Measurements from ENCODE around the gene KRAS.
A peak's percentile ranks its signal among the peaks of the same experiment; 100 is the strongest.

The KRAS gene

DNA sequence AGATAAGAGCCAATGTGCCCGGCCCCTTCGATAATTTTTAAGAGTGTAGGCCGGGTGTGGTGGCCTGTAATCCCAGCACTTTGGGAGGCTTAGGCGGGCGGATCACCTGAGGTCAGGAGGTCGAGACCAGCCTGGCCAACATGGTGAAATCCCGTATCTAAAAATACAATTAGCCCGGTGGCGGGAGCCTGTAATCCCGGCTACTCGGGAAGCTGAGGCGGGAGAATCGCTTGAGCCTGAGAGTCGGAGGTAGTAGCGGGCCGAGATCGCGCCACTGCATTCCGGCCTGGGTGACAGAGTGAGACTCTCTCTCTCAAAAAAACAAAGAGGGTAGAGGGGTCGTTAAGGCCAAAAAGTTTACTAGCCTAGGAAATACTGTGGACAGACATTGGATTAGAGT is 2.6 kb downstream of the KRAS start:
- Histone ChIP-seq H2BK5ac (ENCODE audit: low read depth, low read length, poor library complexity, severe bottlenecking) (no peak overlapping the region), H4K91ac (ENCODE audit: low read length) (no peak overlapping the region), H3K4me3 (ENCODE audit: insufficient read depth in 1 of 2, low read depth in 1 of 2, low read length in 2 of 2) (no peak overlapping the region), H3K9ac (ENCODE audit: low read length) (no peak overlapping the region), H2BK120ac (ENCODE audit: low read depth, low read length) (no peak overlapping the region), H3K36me3 (ENCODE audit: control insufficient read depth in 1 of 2, insufficient read depth in 2 of 2, low read depth in 1 of 2, low read length in 2 of 2) (peaks cover 3 to 18% of the 10 kb centered on the region in 2 experiments), H3K18ac (ENCODE audit: low read depth in 1 of 2, low read length in 2 of 2) (no peak overlapping the region), H2AK5ac (ENCODE audit: low read length, severe bottlenecking) (no peak overlapping the region), H3K27me3 (ENCODE audit: control insufficient read depth in 1 of 2, insufficient read depth in 1 of 2, low read length in 2 of 2) (no peaks in the 10 kb centered on the region), H2BK12ac (ENCODE audit: low read length in 2 of 2) (no peak overlapping the region), H3K23ac (ENCODE audit: low read length in 2 of 2) (no peak overlapping the region), H2BK15ac (ENCODE audit: low read depth, poor library complexity, severe bottlenecking) (no peak overlapping the region), H3K4me1 (ENCODE audit: control insufficient read depth, insufficient read depth, low read depth, low read length) (peaks cover 6% of the 10 kb centered on the region), H3K27ac (ENCODE audit: low read length, poor library complexity, severe bottlenecking) (no peak overlapping the region), H3K4ac (ENCODE audit: low read depth in 1 of 2, low read length in 2 of 2) (no peak overlapping the region), H4K8ac (ENCODE audit: low read length) (no peak overlapping the region), H3K79me1 (replicated peaks; ENCODE audit: low read length, poor library complexity, severe bottlenecking) (peaks cover 2% of the 10 kb centered on the region), H3K14ac (ENCODE audit: low read length in 2 of 2) (no peak overlapping the region), H3K4me2 (ENCODE audit: low read length, poor library complexity, severe bottlenecking) (no peak overlapping the region), H2AFZ (ENCODE audit: low read depth, low read length) (no peak overlapping the region), H3K9me3 (ENCODE audit: control insufficient read depth, low read length) (no peaks in the 10 kb centered on the region)
- DNase-seq: no peak
- 99% methylated on average over 20 of the region's 20 CpGs for WGBS

DNA sequence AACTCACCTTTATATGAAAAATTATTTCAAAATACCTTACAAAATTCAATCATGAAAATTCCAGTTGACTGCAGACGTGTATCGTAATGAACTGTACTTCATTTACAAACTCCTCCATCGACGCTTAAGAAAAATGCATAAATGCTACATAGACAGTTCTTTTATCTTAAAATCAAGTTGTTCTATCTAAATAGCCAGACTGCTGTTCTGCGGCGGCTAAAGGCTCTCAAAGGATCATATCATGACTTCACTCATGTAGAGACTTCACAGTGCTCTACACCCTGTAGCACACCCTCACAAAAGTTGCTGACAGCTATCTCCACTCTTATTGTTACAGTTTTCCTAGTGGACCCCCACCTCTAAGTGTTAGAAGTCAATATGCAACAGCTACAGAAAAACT is 5.2 kb downstream of the KRAS start:
- no peaks in the 10 kb centered on the region for H3K9me3 ChIP-seq (ENCODE audit: control insufficient read depth, low read length)
- no peak overlapping the region for H3K4ac ChIP-seq (ENCODE audit: low read depth in 1 of 2, low read length in 2 of 2)
- H3K14ac ChIP-seq (ENCODE audit: low read length in 2 of 2): no peak overlapping the region
- no peak overlapping the region for H3K27ac ChIP-seq (ENCODE audit: low read length, poor library complexity, severe bottlenecking)
- no peak overlapping the region for H4K8ac ChIP-seq (ENCODE audit: low read length)
- no peak overlapping the region for H2AK5ac ChIP-seq (ENCODE audit: low read length, severe bottlenecking)
- no peak overlapping the region for H3K18ac ChIP-seq (ENCODE audit: low read depth in 1 of 2, low read length in 2 of 2)
- no peak overlapping the region for H3K23ac ChIP-seq (ENCODE audit: low read length in 2 of 2)
- H3K9ac ChIP-seq (ENCODE audit: low read length): no peak overlapping the region
- WGBS: 98% methylated on average over 6 of the region's 6 CpGs
- peaks cover 6% of the 10 kb centered on the region for H3K79me1 ChIP-seq (replicated peaks; ENCODE audit: low read length, poor library complexity, severe bottlenecking)
- no peak overlapping the region for H4K91ac ChIP-seq (ENCODE audit: low read length)
- no peak overlapping the region for H2AFZ ChIP-seq (ENCODE audit: low read depth, low read length)
- H3K36me3 ChIP-seq (ENCODE audit: control insufficient read depth in 1 of 2, insufficient read depth in 2 of 2, low read depth in 1 of 2, low read length in 2 of 2): peaks cover 3 to 26% of the 10 kb centered on the region in 2 experiments
- H2BK12ac ChIP-seq (ENCODE audit: low read length in 2 of 2): no peak overlapping the region
- H3K4me1 ChIP-seq (ENCODE audit: control insufficient read depth, insufficient read depth, low read depth, low read length): peaks cover 4% of the 10 kb centered on the region
- no peak overlapping the region for H2BK120ac ChIP-seq (ENCODE audit: low read depth, low read length)
- no peak overlapping the region for H2BK5ac ChIP-seq (ENCODE audit: low read depth, low read length, poor library complexity, severe bottlenecking)
- H3K4me2 ChIP-seq (ENCODE audit: low read length, poor library complexity, severe bottlenecking): no peak overlapping the region
- no peak overlapping the region for H3K4me3 ChIP-seq (ENCODE audit: insufficient read depth in 1 of 2, low read depth in 1 of 2, low read length in 2 of 2)
- H2BK15ac ChIP-seq (ENCODE audit: low read depth, poor library complexity, severe bottlenecking): no peak overlapping the region
- no peak for DNase-seq
- no peaks in the 10 kb centered on the region for H3K27me3 ChIP-seq (ENCODE audit: control insufficient read depth in 1 of 2, insufficient read depth in 1 of 2, low read length in 2 of 2)

DNA sequence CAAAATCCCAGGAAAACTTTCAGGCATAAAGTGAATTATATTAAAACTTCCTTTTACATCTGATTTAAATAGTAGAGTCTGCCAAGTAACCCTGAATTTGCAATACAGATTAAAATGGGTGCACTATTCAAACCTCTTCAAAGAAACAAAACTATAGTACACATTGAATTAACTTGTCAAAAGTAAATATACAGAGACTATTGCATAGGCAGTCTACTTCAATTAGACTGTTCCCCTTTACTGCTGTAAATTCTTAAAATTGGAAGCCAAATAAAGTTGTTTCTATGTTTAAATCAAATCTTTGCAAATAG is 7.1 kb downstream of the KRAS start:
- no peaks in the 10 kb centered on the region for H3K9me3 ChIP-seq (ENCODE audit: control insufficient read depth, low read length)
- no peak overlapping the region for H3K4me2 ChIP-seq (ENCODE audit: low read length, poor library complexity, severe bottlenecking)
- H3K27me3 ChIP-seq (ENCODE audit: control insufficient read depth in 1 of 2, insufficient read depth in 1 of 2, low read length in 2 of 2): no peaks in the 10 kb centered on the region
- H3K14ac ChIP-seq (ENCODE audit: low read length in 2 of 2): no peak overlapping the region
- H3K4me3 ChIP-seq (ENCODE audit: insufficient read depth in 1 of 2, low read depth in 1 of 2, low read length in 2 of 2): no peak overlapping the region
- no peak overlapping the region for H2BK5ac ChIP-seq (ENCODE audit: low read depth, low read length, poor library complexity, severe bottlenecking)
- H3K9ac ChIP-seq (ENCODE audit: low read length): no peak overlapping the region
- no peak overlapping the region for H3K4ac ChIP-seq (ENCODE audit: low read depth in 1 of 2, low read length in 2 of 2)
- H2BK120ac ChIP-seq (ENCODE audit: low read depth, low read length): no peak overlapping the region
- H3K23ac ChIP-seq (ENCODE audit: low read length in 2 of 2): no peak overlapping the region
- H3K79me1 ChIP-seq (replicated peaks; ENCODE audit: low read length, poor library complexity, severe bottlenecking): peaks cover 10% of the 10 kb centered on the region
- no peak overlapping the region for H4K91ac ChIP-seq (ENCODE audit: low read length)
- no peak overlapping the region for H4K8ac ChIP-seq (ENCODE audit: low read length)
- H2BK15ac ChIP-seq (ENCODE audit: low read depth, poor library complexity, severe bottlenecking): no peak overlapping the region
- peaks cover 3 to 26% of the 10 kb centered on the region in 2 experiments for H3K36me3 ChIP-seq (ENCODE audit: control insufficient read depth in 1 of 2, insufficient read depth in 2 of 2, low read depth in 1 of 2, low read length in 2 of 2)
- DNase-seq: no peak
- H3K18ac ChIP-seq (ENCODE audit: low read depth in 1 of 2, low read length in 2 of 2): no peak overlapping the region
- no peak overlapping the region for H3K27ac ChIP-seq (ENCODE audit: low read length, poor library complexity, severe bottlenecking)
- no peak overlapping the region for H2AFZ ChIP-seq (ENCODE audit: low read depth, low read length)
- H3K4me1 ChIP-seq (ENCODE audit: control insufficient read depth, insufficient read depth, low read depth, low read length): no peaks in the 10 kb centered on the region
- no peak overlapping the region for H2BK12ac ChIP-seq (ENCODE audit: low read length in 2 of 2)
- H2AK5ac ChIP-seq (ENCODE audit: low read length, severe bottlenecking): no peak overlapping the region

DNA sequence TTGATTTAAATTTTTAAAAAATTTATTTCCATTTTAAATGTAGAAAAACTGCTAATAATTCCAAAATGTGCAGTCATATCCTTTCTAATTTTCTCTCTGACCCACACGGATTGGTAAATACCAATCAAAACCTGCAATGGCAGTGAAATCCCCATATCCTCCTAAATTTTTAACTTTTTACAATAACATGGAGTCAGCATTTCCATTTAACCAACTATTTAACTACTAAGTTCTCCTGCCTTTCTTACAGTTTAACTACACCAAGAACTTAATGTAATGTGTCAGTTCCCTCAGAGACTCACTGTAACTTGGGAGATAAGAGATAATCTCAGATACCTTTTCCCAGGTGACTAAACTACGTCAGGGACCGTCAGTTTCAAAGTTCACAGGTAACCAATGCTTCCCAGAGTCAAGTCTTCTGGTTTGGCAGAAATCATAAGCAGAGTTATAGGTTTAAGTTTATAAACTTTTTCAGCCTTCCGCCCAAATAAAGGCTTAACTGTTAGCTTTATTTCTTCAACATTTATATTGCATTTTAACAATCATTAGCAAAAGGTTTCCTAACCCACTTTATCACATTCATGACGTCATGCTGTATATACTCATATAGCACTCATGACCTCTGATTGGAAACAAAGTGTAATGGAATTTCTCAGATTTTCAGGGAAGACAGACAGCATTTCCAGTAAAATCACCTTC is 7.6 kb downstream of the KRAS start:
- H3K9ac ChIP-seq (ENCODE audit: low read length): no peak overlapping the region
- no peak overlapping the region for H4K8ac ChIP-seq (ENCODE audit: low read length)
- H3K14ac ChIP-seq (ENCODE audit: low read length in 2 of 2): no peak overlapping the region
- no peak overlapping the region for H2AK5ac ChIP-seq (ENCODE audit: low read length, severe bottlenecking)
- no peak overlapping the region for H3K4ac ChIP-seq (ENCODE audit: low read depth in 1 of 2, low read length in 2 of 2)
- no peak overlapping the region for H4K91ac ChIP-seq (ENCODE audit: low read length)
- no peak overlapping the region for H3K4me2 ChIP-seq (ENCODE audit: low read length, poor library complexity, severe bottlenecking)
- no peaks in the 10 kb centered on the region for H3K27me3 ChIP-seq (ENCODE audit: control insufficient read depth in 1 of 2, insufficient read depth in 1 of 2, low read length in 2 of 2)
- H2AFZ ChIP-seq (ENCODE audit: low read depth, low read length): no peak overlapping the region
- WGBS: 90% methylated on average over 5 of the region's 5 CpGs
- no peak overlapping the region for H2BK120ac ChIP-seq (ENCODE audit: low read depth, low read length)
- H3K4me3 ChIP-seq (ENCODE audit: insufficient read depth in 1 of 2, low read depth in 1 of 2, low read length in 2 of 2): no peak overlapping the region
- H2BK12ac ChIP-seq (ENCODE audit: low read length in 2 of 2): no peak overlapping the region
- no peaks in the 10 kb centered on the region for H3K4me1 ChIP-seq (ENCODE audit: control insufficient read depth, insufficient read depth, low read depth, low read length)
- H2BK5ac ChIP-seq (ENCODE audit: low read depth, low read length, poor library complexity, severe bottlenecking): no peak overlapping the region
- H3K18ac ChIP-seq (ENCODE audit: low read depth in 1 of 2, low read length in 2 of 2): no peak overlapping the region
- peaks cover 10% of the 10 kb centered on the region for H3K79me1 ChIP-seq (replicated peaks; ENCODE audit: low read length, poor library complexity, severe bottlenecking)
- H3K23ac ChIP-seq (ENCODE audit: low read length in 2 of 2): no peak overlapping the region
- no peak overlapping the region for H2BK15ac ChIP-seq (ENCODE audit: low read depth, poor library complexity, severe bottlenecking)
- peak; percentile 15 for DNase-seq
- H3K9me3 ChIP-seq (ENCODE audit: control insufficient read depth, low read length): no peaks in the 10 kb centered on the region
- H3K27ac ChIP-seq (ENCODE audit: low read length, poor library complexity, severe bottlenecking): no peak overlapping the region
- peaks cover 1 to 26% of the 10 kb centered on the region in 2 experiments for H3K36me3 ChIP-seq (ENCODE audit: control insufficient read depth in 1 of 2, insufficient read depth in 2 of 2, low read depth in 1 of 2, low read length in 2 of 2)
